Measurements from ENCODE around the gene TTC8.

- TF ChIP-seq POLR2A (IDR thresholded peaks at IDR 0.05), result no peak
- TF ChIP-seq CTCF (IDR thresholded peaks at IDR 0.05 in 4 of 5, conservative IDR thresholded peaks at IDR 0.05 in 1 of 5), result no peak
These were observed 11.2 kb downstream of the TTC8 start for GRCh38 chr14:88835661-88836060.

Data from gastrocnemius medialis (tissue), 4 donors.